H9 (cell line): ENCODE results near the gene LDLR. TPM values are rescaled to one million over a fixed set of nuclear protein-coding genes. Genes with fewer than 3 reads are reported as not detected.

Source experiments
- DNase-seq: peaks from one replicate; pipeline ENCODE4 v3.0.0-alpha.2; 2017
- H2AFZ ChIP-seq: one replicate; pipeline ENCODE4 v1.6.1; 2013; ENCODE audit warnings: mild to moderate bottlenecking, low read length, control low read depth, moderate library complexity
- H2AK5ac ChIP-seq: 2 replicates; pipeline ENCODE4 v1.6.1; 2013; ENCODE audit warnings: low read length, control low read depth, mixed read lengths; ENCODE audit not compliant: insufficient read length
- H2BK120ac ChIP-seq: one replicate; pipeline ENCODE4 v1.6.1; 2013; ENCODE audit warnings: low read depth, mild to moderate bottlenecking, low read length, control low read depth, inconsistent platforms; ENCODE audit not compliant: poor library complexity, severe bottlenecking
- H2BK12ac ChIP-seq: 2 replicates; pipeline ENCODE4 v1.6.1; 2013; ENCODE audit warnings: low read length, control low read depth, mixed read lengths, low read depth; ENCODE audit not compliant: insufficient read length
- H2BK15ac ChIP-seq: 2 replicates; pipeline ENCODE4 v1.6.1; 2013; ENCODE audit warnings: low read depth, low read length, control low read depth
- H2BK20ac ChIP-seq: one replicate; pipeline ENCODE4 v1.6.1; 2013; ENCODE audit warnings: low read depth, mild to moderate bottlenecking, low read length, control low read depth, inconsistent platforms; ENCODE audit not compliant: poor library complexity, severe bottlenecking
- H2BK5ac ChIP-seq: 2 replicates; pipeline ENCODE4 v1.6.1; 2013; ENCODE audit warnings: low read length, control low read depth, mixed read lengths; ENCODE audit not compliant: insufficient read length
- H3K14ac ChIP-seq: 2 replicates; pipeline ENCODE4 v1.6.1; 2013; ENCODE audit warnings: low read length, control low read depth; ENCODE audit not compliant: insufficient read depth
- H3K18ac ChIP-seq: 2 replicates; pipeline ENCODE4 v1.6.1; 2013; ENCODE audit warnings: low read depth, mild to moderate bottlenecking, mixed read lengths, low read length, control low read depth; ENCODE audit not compliant: insufficient read length
- H3K23ac ChIP-seq: 2 replicates; pipeline ENCODE4 v1.6.1; 2013; ENCODE audit warnings: low read length, control low read depth, mixed read lengths, low read depth; ENCODE audit not compliant: insufficient read length
- H3K23me2 ChIP-seq: 2 replicates; pipeline ENCODE4 v1.6.1; 2013; ENCODE audit warnings: low read depth, mild to moderate bottlenecking, mixed read lengths, low read length, control low read depth; ENCODE audit not compliant: insufficient read length, poor library complexity, severe bottlenecking
- H3K27ac ChIP-seq: 2 replicates; pipeline ENCODE4 v1.5.1; 2013; ENCODE audit warnings: low read length, control low read depth, mixed read lengths, low read depth; ENCODE audit not compliant: insufficient read length
- H3K27me3 ChIP-seq: 2 replicates; pipeline ENCODE4 v1.6.1; 2013; ENCODE audit warnings: low read length, control low read depth, inconsistent platforms; ENCODE audit not compliant: insufficient read depth
- H3K4ac ChIP-seq: 2 replicates; pipeline ENCODE4 v1.6.1; 2013; ENCODE audit warnings: low read depth, mild to moderate bottlenecking, control low read depth, inconsistent platforms, low read length, moderate library complexity
- H3K4me1 ChIP-seq: 2 replicates; pipeline ENCODE4 v1.6.1; 2013; ENCODE audit warnings: low read length, control low read depth, inconsistent platforms; ENCODE audit not compliant: insufficient read depth
- H3K4me2 ChIP-seq: 2 replicates; pipeline ENCODE4 v1.6.1; 2013; ENCODE audit warnings: low read length, control low read depth, mixed read lengths; ENCODE audit not compliant: insufficient read length, insufficient read depth
- H3K56ac ChIP-seq: 2 replicates; pipeline ENCODE4 v1.6.1; 2013; ENCODE audit warnings: low read depth, mild to moderate bottlenecking, mixed read lengths, low read length, control low read depth; ENCODE audit not compliant: insufficient read length
- H3K79me1 ChIP-seq: 2 replicates; pipeline ENCODE4 v1.6.1; 2013; ENCODE audit warnings: low read depth, mild to moderate bottlenecking, moderate library complexity, low read length, control low read depth, inconsistent platforms; ENCODE audit not compliant: insufficient read depth, poor library complexity, severe bottlenecking
- H3K79me2 ChIP-seq: 2 replicates; pipeline ENCODE4 v1.6.1; 2013; ENCODE audit warnings: low read length, control low read depth, inconsistent platforms; ENCODE audit not compliant: insufficient read depth
- H3K9ac ChIP-seq: 2 replicates; pipeline ENCODE4 v1.6.1; 2013; ENCODE audit warnings: low read length, control low read depth, mixed read lengths; ENCODE audit not compliant: insufficient read length; ENCODE audit errors: extremely low read depth
- H3K9me3 ChIP-seq: one replicate; pipeline ENCODE4 v1.6.1; 2013; ENCODE audit warnings: low read depth, low read length, inconsistent platforms; ENCODE audit not compliant: control insufficient read depth
- H3T11ph ChIP-seq: one replicate; pipeline ENCODE4 v1.6.1; 2013; ENCODE audit warnings: mild to moderate bottlenecking, low read length, control low read depth, inconsistent platforms
- H4K20me1 ChIP-seq: one replicate; pipeline ENCODE4 v1.6.1; 2013; ENCODE audit not compliant: control insufficient read depth, insufficient read length, insufficient read depth
- H4K5ac ChIP-seq: 2 replicates; pipeline ENCODE4 v1.6.1; 2013; ENCODE audit warnings: low read depth, mild to moderate bottlenecking, mixed read lengths, low read length, control low read depth; ENCODE audit not compliant: insufficient read length
- H4K8ac ChIP-seq: replicated peaks from 2 replicates; pipeline ENCODE4 v1.6.1; 2013; ENCODE audit warnings: low read length, control low read depth, mixed read lengths, low read depth; ENCODE audit not compliant: insufficient read length
- H4K91ac ChIP-seq: 2 replicates; pipeline ENCODE4 v1.6.1; 2013; ENCODE audit warnings: low read depth, mild to moderate bottlenecking, moderate library complexity, mixed read lengths, low read length, control low read depth; ENCODE audit not compliant: insufficient read length
- H3K27ac Mint-ChIP-seq, 3 experiments: 2 replicates in 2 of 3; 3 replicates in 1 of 3; pipeline ENCODE4 v1.8.0; 2020 to 2021; ENCODE audit warnings: mixed read lengths in 3 of 3, mild to moderate bottlenecking in 1 of 3, moderate library complexity in 1 of 3
- H3K27me3 Mint-ChIP-seq: 2 replicates; pipeline ENCODE4 v1.8.0; 2021; ENCODE audit warnings: low read depth, mild to moderate bottlenecking, moderate library complexity, mixed read lengths
- H3K36me3 Mint-ChIP-seq, 3 experiments: 2 replicates in 2 of 3; 3 replicates in 1 of 3; pipeline ENCODE4 v1.8.0; 2020 to 2021; ENCODE audit warnings: low read depth in 3 of 3, mixed read lengths in 3 of 3; ENCODE audit not compliant: insufficient read depth in 1 of 3
- H3K4me1 Mint-ChIP-seq, 2 experiments: 2 replicates each; pipeline ENCODE4 v1.8.0; 2020; ENCODE audit warnings: mixed read lengths in 2 of 2
- H3K4me3 Mint-ChIP-seq, 2 experiments: 2 replicates in 1 of 2; 3 replicates in 1 of 2; pipeline ENCODE4 v1.8.0; 2020 to 2021; ENCODE audit warnings: mild to moderate bottlenecking in 2 of 2, mixed read lengths in 2 of 2, moderate library complexity in 1 of 2
- H3K9me3 Mint-ChIP-seq, 2 experiments: 2 replicates in 1 of 2; 3 replicates in 1 of 2; pipeline ENCODE4 v1.8.0; 2020; ENCODE audit warnings: mild to moderate bottlenecking in 2 of 2, mixed read lengths in 2 of 2, moderate library complexity in 1 of 2
- CTCF ChIP-seq: fragments of 200-600 bp; sonication (generic); conservative IDR thresholded peaks from 3 replicates; pipeline ENCODE4 v1.8.0; 2021; ENCODE audit warnings: antibody characterized with exemption, mild to moderate bottlenecking
- WGBS: extraction: QIAGEN DNeasy Blood & Tissue Kit; methylation state at CpG from one replicate; pipeline ENCODE4 v1.1.7; 2013; ENCODE audit warnings: missing lambda C conversion rate, low lambda C conversion rate, mixed read lengths; ENCODE audit not compliant: insufficient read length; ENCODE audit errors: extremely low coverage; 5-methylcytosine and 5-hydroxymethylcytosine counted together
- total RNA-seq: library from RNA; stranded (reverse); gene quantifications from 2 replicates; pipeline ENCODE4 v1.2.1, GENCODE V29; 2021

LDLR gene
- total RNA-seq, 1 experiment from 2014 or later = 92.7 TPM

- no peaks in the 10 kb centered on the region for H3K27me3 Mint-ChIP-seq
- Histone ChIP-seq H3K14ac (no peak overlapping the region), H4K91ac (no peak overlapping the region), H3K9me3 (no peaks in the 10 kb centered on the region), H3K9ac (no peak overlapping the region), H2BK120ac (no peak overlapping the region), H3K79me2 (no peaks in the 10 kb centered on the region), H2BK15ac (no peak overlapping the region), H3K23me2 (no peaks in the 10 kb centered on the region), H2AK5ac (no peak overlapping the region), H4K5ac (no peak overlapping the region), H3K27ac (no peak overlapping the region), H3K4ac (no peak overlapping the region), H3K79me1 (no peaks in the 10 kb centered on the region), H2BK20ac (no peak overlapping the region), H3K4me1 (no peaks in the 10 kb centered on the region), H3K27me3 (no peaks in the 10 kb centered on the region), H3K56ac (no peak overlapping the region), H2BK5ac (no peak overlapping the region), H3K18ac (no peak overlapping the region), H3K23ac (no peak overlapping the region), H4K20me1 (no peaks in the 10 kb centered on the region), H3K4me2 (no peak overlapping the region), H3T11ph (no peak overlapping the region), H2AFZ (no peak overlapping the region), H2BK12ac (no peak overlapping the region), H4K8ac (no peak overlapping the region)
- DNase-seq = no peak
- H3K4me3 Mint-ChIP-seq = no peak overlapping the region
- H3K27ac Mint-ChIP-seq = no peak overlapping the region
- H3K9me3 Mint-ChIP-seq = no peaks in the 10 kb centered on the region
- TF ChIP-seq CTCF = no peak
- H3K4me1 Mint-ChIP-seq = no peaks in the 10 kb centered on the region
- WGBS = no CpG with 5 or more reads among the region's 27 CpGs
- peaks cover 20 to 57% (median 53%) of the 10 kb centered on the region in 3 experiments; a peak in 6 of 7 replicates for H3K36me3 Mint-ChIP-seq
Measured at GRCh38 chr19:11174336-11174735, 85.1 kb downstream of the LDLR start.
